Nephron progenitor cell (in vitro differentiated cells): ENCODE measurements around the gene GCH1.
"Not testable (repeated sequence)": the region's sequence is repeated elsewhere in the genome, so short reads cannot be mapped to it uniquely, and the experiment has no call there.

Experiments
- DNase-seq: peaks from one replicate; pipeline ENCODE4 v3.0.0; 2021
- H3K27ac Mint-ChIP-seq: 2 replicates; pipeline ENCODE4 v1.8.0; 2021; ENCODE audit warnings: mild to moderate bottlenecking, moderate library complexity, mixed read lengths
- H3K27me3 Mint-ChIP-seq: 2 replicates; pipeline ENCODE4 v1.8.0; 2021; ENCODE audit warnings: mild to moderate bottlenecking, low read depth, mixed read lengths; ENCODE audit not compliant: poor library complexity
- H3K36me3 Mint-ChIP-seq: 2 replicates; pipeline ENCODE4 v1.8.0; 2021; ENCODE audit warnings: low read depth, mixed read lengths
- H3K4me1 Mint-ChIP-seq: 2 replicates; pipeline ENCODE4 v1.8.0; 2021; ENCODE audit warnings: mixed read lengths
- H3K4me3 Mint-ChIP-seq: 2 replicates; pipeline ENCODE4 v1.8.0; 2021; ENCODE audit warnings: mild to moderate bottlenecking, moderate library complexity, mixed read lengths
- H3K9me3 Mint-ChIP-seq: 2 replicates; pipeline ENCODE4 v1.8.0; 2021; ENCODE audit warnings: mild to moderate bottlenecking, moderate library complexity, mixed read lengths
- CTCF ChIP-seq: fragments of 200-600 bp; sonication (generic); IDR thresholded peaks from 2 replicates; pipeline ENCODE4 v1.5.0; 2021; ENCODE audit warnings: antibody characterized with exemption

Gene GCH1

GRCh38 chr14:54906075-54906474 lies 3.4 kb upstream of the GCH1 start:
- Mint-ChIP-seq H3K4me3 (no peak overlapping the region), H3K36me3 (no peaks in the 10 kb centered on the region), H3K27ac (no peak overlapping the region), H3K4me1 (peaks cover 2% of the 10 kb centered on the region), H3K9me3 (no peaks in the 10 kb centered on the region), H3K27me3 (peaks cover 50% of the 10 kb centered on the region)
- no peak for DNase-seq
- no peak for TF ChIP-seq CTCF

- no peaks in the 10 kb centered on the region for H3K36me3 Mint-ChIP-seq
- peaks cover 62% of the 10 kb centered on the region for H3K27me3 Mint-ChIP-seq
- DNase-seq = peak; percentile 76
- no peak for TF ChIP-seq CTCF
- H3K4me3 Mint-ChIP-seq = peak overlapping the region; percentile 82
- H3K9me3 Mint-ChIP-seq = no peaks in the 10 kb centered on the region
- H3K4me1 Mint-ChIP-seq = peaks cover 10% of the 10 kb centered on the region
- H3K27ac Mint-ChIP-seq = no peak overlapping the region
These were observed 494 bp downstream of the GCH1 start for GRCh38 chr14:54902143-54902520.

GRCh38 chr14:54901380-54902142 lies 1.1 kb downstream of the GCH1 start:
- Mint-ChIP-seq H3K4me1 (peaks cover 10% of the 10 kb centered on the region), H3K27me3 (peaks cover 56% of the 10 kb centered on the region), H3K36me3 (no peaks in the 10 kb centered on the region), H3K27ac (no peak overlapping the region), H3K4me3 (peak overlapping the region; percentile 82), H3K9me3 (no peaks in the 10 kb centered on the region)
- TF ChIP-seq CTCF = no peak
- DNase-seq = peak; percentile 13

- H3K4me1 Mint-ChIP-seq = peaks cover 10% of the 10 kb centered on the region
- peaks cover 43% of the 10 kb centered on the region for H3K27me3 Mint-ChIP-seq
- H3K27ac Mint-ChIP-seq = no peak overlapping the region
- TF ChIP-seq CTCF = no peak
- no peak overlapping the region for H3K4me3 Mint-ChIP-seq
- H3K9me3 Mint-ChIP-seq = no peaks in the 10 kb centered on the region
- no peaks in the 10 kb centered on the region for H3K36me3 Mint-ChIP-seq
- DNase-seq = no peak
These were observed 3.1 kb downstream of the GCH1 start for GRCh38 chr14:54899573-54899972.

GRCh38 chr14:54897809-54898555 lies 4.6 kb downstream of the GCH1 start:
- Mint-ChIP-seq H3K4me1 (peaks cover 10% of the 10 kb centered on the region), H3K27me3 (peaks cover 34% of the 10 kb centered on the region)
- not testable (repeated sequence) for DNase-seq, H3K9me3 Mint-ChIP-seq, H3K27ac Mint-ChIP-seq, H3K4me3 Mint-ChIP-seq, H3K36me3 Mint-ChIP-seq

- no peaks in the 10 kb centered on the region for H3K9me3 Mint-ChIP-seq
- H3K4me3 Mint-ChIP-seq = no peak overlapping the region
- H3K36me3 Mint-ChIP-seq = no peaks in the 10 kb centered on the region
- no peak for DNase-seq
- no peak overlapping the region for H3K27ac Mint-ChIP-seq
- peaks cover 20% of the 10 kb centered on the region for H3K27me3 Mint-ChIP-seq
- TF ChIP-seq CTCF = no peak
- peaks cover 4% of the 10 kb centered on the region for H3K4me1 Mint-ChIP-seq
These were observed 6.9 kb downstream of the GCH1 start for GRCh38 chr14:54895683-54896082.
